ENCODE data around the gene SPDYE1.

SPDYE1 gene

DNA sequence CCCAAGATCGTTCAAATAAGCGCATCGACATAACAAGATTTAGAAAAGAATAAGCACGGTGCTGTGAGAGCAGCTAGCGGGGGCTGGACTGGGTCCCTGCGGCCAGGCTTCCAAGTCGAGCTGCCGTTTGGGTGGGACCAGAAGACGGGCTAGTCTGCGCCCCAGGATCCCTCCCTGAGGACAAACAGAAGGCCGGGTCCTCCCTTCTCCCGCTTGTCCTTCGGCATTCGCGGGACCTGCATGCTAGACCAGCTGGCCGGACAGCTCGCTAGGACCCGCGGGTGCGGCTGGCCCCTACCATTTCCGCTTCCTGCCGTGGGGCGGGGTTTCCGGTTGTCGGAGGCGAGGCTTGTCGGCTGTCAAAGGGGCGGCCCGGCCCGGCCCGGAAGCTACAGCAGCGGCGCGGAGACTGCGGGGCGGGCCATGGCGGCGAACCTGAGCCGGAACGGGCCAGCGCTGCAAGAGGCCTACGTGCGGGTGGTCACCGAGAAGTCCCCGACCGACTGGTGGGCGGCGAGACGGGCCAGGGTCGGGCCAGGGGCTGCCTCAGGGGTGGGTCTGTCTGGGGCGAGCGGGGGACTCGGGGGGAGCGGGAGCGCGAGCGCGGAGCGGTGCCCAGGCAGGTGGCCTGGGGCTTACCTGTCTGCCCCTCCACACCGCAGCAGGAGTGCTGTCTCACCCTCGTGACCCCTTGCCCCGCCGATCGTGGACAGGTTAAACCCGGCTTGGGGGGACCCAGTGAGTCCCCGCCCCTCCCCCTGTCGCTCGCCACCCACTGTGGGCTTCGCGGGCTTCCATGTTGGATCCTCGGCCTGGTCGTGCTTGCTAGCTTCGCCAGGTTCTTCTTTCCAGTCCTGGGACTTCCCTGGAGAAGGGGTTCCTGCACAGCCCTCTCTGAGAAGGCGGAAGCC, 46.9 kb downstream of the SPDYE1 start, which contains the start of gene DBNL:
Gene DBNL, plus strand, starts transcription at position 388 of the 911 bp plus-strand sequence. Its CDS starts 36 bp downstream, at position 424.
- DNase-seq = peak; percentile 92

DNA sequence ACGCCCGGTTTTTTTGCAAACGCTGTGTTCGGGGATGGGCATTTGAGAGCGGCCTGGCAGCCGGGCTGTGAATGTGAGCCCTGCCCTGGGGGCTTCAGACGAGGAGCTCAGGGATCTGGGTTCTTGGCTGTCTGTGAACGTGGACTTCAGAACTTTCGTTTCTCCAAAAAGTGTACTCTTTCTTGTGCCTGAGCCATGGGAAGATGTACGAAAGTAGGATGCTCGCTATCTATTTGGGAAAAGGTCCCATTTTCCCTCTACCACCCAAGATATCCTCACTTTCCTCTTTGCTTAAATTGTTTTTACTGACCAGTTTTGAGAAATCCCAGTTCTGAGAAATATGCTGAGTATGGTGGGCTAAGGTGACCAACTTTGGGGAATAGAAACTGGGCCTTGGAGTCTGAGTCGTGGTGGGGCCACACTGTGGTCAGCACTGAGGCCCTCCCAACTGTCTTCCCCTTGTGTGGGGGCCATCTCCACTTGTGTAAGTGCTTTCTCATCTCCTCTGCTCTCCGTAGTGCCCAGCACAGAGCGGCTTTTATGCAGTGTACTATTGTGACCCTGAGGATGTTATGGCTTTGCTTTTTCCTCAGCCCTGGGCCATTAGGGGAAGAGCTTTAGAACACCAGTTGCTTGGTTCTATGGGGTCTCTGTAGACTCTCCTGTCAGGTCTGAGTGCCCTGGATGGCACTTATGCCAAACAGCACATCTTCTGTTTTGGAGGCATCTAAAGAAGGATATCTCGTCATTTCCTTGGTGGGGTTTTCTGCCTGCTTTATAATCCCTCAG, 47.7 kb downstream of the SPDYE1 start:
- no peak for DNase-seq

DNA sequence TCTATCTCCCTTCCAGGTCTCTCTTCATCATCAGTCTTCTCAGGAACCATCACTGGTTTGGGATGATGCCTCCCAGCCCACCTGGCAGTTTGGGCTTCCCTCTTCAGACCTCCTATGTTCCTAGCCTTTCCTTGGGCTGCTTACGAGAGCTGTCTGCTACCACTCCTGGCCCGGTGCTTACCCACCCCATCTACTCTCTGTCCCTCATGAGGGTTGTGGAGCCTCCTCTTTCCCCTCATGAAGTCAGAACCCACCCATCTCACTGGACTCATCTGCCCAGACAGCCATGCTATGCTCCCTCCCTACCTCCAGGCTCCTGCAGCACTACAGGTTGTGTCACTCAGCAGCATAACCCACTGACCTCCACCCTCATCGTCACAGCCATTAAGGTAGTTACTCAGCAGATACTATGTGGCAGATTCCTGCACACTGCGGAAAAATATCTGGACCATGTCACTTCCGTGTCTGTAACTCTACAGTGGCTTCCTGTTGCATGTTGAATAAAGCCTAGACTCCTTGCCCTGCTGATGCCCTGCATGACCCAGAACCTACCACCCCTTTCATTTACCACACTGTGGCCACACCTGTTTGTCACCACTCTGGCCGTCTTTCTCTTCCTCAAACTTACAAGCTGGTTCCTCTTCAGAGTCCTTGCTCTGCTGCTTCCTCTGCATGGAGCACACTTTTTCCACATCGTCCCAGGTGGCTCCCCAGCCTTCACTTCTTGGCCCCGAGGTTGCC, 48.8 kb downstream of the SPDYE1 start:
- DNase-seq = no peak

DNA sequence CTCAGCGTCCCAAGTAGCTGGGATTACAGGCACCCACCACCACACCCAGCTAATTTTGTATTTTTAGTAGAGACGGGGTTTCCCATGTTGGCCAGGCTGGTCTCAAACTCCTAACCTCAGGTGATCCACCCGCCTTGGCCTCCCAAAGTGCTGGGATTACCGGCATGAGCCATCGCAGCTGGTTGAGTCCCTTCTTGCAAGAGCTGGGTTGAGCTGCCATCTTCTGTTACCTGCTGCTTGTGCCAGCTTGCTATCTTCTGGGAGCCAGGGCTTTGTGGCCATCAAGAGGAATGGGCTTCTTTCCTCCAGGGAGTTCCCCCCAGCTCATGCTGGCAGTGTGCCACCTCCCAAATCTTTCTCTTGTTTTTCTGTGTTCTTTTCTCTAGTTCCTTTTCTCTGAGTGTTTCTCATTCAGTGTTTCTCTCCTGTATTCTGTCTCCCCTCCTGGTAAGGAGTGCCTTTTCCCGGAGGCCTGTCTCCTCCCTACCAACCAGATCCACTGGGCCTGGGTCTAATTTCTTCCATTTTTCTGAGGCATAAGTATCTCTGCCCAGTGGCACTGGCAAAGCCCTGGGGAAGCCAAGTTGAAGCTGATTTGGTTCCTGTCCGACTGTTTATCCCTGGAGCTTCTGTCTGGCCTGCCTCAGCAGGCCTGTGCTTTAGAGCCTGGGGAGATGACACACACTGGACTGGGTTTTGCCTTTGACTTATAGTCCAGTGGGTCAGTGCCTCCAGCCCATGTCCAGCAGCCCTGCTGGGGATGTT, 50.5 kb downstream of the SPDYE1 start:
- DNase-seq = no peak

DNA sequence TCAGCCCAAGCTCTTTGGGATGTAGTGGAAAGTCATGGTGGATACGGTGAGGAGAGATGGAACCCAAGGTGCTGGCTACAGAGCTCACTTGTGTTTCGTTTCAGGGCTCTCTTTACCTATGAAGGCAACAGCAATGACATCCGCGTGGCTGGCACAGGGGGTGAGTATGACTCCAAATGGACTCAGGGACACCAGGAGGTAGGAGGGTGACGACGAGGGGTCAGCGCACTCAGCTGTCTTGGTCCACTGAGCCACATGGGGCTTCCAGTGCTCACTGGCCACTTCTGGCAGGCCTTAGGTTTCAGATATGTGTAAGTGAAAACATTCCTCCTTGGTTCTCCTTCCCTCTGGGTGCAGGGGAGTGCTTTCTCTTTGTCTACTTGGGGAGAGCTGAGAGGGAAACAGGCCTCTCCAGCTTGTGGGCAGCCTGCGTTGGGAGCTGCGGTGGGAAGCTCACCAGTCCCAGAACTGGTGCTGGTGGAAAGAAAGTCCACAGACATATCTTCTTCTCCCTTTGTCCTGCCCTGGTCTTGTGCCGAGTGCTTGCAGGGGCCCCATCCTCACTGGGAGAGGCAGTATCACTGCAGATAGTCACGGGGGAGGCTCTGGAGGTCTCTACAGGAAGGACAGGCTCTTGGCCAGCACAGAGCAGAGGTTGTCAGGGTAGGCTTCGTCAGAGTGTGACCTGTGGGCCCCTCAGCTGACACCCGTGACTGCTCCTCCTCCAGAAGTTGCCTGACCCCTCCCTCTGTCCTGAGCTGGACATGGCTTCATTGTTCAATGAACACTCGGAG, 52.6 kb downstream of the SPDYE1 start:
- DNase-seq = no peak

DNA sequence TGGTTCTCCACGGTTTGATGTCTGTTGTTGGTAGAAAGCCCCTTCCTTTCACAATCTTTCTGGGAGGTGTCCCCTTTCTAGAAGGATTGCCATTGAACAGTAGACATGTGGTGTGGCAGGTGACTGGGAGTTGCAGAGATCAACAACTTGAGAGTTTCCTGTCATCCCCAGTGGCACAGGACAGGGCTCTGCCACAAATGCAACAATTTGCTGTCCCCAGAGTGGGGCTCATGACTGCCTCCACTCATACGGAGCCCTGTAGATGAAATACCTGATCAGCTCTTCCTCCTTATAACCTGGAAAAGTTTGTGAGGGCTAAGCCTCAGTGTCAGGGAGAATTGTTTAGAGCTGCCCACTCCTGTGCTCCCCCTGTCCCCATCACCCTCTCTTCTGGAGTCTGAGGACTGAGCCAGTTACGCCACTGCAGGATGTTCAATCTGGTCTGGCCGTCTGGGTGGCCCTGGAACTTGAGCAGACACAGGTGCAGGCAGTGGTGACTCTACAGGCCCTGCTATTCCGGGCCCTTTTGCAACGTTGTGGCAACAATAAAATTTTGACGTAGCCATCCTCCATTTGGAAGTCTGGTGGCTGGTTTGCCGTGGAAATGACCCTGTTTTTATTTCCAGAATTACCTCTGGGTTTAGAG, 53.3 kb downstream of the SPDYE1 start:
- DNase-seq = no peak

DNA sequence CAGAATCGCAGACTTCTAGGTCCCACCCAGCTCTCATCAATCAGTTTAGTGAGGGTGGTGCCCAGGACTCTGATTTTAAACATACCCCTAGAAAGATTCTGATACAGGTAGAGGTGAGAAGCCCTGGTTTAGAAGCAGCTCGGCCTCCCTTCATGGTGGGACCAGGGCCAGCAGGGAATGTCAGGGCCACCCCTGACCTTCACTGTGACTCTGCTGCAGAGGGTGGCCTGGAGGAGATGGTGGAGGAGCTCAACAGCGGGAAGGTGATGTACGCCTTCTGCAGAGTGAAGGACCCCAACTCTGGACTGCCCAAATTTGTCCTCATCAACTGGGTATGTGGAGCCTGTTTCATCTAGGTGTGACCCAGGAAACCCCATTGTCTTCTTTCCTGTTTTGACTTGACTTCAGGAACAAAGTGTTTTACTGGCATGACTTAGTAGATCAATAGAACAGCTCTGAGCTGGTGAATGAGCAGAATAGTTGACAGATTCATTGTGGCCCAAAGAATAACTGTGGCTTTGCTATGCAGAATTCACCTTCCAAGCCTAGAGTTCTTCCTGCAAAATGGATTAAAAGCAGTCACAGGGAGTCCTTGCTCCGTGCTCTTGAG, 54.0 kb downstream of the SPDYE1 start:
- DNase-seq = no peak

DNA sequence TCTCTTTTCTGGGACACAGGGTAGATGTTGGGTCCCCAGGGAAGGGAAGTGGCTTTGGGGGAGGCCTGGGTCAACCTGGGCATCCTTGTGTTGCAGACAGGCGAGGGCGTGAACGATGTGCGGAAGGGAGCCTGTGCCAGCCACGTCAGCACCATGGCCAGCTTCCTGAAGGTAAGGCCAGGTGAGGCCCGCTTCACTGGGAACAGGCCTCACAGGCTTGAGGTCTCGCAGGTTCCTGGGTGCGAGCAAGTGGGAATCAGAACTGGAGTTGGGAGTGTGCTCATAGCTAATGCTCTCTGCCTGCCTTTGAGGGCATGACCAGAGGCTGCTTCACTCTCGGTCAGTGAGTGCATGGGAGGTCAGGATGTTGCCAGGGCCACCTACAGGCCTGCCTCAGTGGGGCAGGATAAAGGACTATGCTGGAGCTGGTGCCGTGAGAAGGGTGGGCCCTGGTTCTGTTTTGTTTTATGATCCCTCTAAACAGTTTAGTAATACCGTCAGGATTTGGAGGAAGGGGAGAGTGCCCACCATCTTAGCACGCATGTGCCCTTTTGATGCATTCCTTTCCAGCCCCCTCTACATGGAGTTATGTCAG, 55.2 kb downstream of the SPDYE1 start:
- DNase-seq = no peak

DNA sequence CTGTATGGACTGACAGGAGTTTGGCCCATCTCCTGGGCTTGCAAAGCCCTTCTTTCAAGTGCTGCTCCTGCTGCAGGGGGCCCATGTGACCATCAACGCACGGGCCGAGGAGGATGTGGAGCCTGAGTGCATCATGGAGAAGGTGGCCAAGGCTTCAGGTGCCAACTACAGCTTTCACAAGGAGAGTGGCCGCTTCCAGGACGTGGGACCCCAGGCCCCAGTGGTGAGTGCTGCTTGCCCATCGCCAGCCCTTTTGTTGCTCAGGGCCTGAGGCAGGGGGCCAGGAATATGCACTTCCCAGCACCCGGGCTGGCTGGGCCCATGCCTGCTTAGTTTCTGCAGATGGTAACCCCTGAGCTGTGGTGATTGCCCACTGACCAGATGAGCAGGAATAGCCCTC, 59.0 kb downstream of the SPDYE1 start:
- DNase-seq = no peak

DNA sequence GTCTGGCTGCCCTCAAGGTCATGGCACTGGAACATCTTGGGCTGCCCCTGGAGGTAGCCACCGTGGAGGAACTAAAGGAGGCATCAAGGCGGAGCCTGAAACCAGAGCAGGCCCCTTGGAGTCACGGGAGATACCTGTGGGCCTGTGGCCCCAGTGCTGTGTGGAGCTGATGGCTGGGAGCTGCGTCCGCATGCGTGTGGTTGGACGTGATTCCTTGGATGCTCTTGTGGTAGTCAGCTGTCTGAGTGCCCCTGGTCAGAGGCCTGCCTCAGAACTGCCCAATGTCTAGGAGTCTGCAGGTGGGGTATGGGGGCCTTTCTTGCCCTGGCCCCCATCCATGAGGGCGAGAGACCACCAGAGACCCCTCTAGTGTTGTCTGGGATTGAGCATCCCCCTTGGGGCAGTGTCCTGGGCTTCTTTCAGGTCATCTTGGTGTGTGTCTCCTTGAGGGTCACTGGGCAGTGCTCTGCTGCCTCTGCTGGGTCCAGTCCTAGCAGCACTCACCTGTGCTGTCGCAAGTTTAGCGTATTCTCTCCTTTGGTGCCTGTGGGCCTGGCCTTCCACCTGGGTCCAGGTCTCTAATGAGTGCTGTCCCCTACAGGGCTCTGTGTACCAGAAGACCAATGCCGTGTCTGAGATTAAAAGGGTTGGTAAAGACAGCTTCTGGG, 59.6 kb downstream of the SPDYE1 start:
- no peak for DNase-seq

DNA sequence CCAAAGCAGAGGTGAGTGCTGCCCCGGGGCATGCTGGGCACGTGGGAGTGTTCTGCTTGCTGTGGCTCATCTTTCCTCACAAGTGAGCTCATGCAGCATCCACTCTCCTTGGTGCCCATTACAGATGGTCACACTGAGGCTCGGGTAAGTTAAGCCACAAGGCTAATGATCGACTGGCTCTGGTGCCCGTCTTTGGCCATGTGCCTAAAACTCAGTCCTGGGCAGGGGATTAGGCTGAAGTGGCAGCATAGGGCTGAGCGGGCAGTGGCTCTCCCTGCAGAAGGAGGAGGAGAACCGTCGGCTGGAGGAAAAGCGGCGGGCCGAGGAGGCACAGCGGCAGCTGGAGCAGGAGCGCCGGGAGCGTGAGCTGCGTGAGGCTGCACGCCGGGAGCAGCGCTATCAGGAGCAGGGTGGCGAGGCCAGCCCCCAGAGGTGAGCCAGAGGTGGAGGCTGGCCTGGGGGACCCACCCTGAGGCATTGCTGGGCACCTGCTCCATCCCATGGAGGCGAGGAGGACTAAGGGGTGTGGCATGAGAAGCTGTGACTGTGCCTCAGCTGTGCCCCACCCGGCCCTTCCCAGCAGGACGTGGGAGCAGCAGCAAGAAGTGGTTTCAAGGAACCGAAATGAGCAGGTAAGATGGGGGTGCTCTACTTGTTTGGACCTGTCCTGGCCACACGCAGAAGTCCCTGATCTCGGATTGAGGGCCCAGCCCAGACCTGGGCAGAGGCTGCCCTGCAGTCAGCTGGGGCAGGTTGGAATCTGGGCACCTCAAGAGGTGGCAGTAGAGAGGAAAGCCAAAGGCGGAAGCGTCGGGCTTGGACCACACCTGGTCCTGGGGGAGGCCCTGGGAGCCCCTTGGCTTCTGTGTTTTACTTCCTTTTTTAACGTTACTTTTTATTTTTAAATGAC, 60.4 kb downstream of the SPDYE1 start:
- no peak for DNase-seq

DNA sequence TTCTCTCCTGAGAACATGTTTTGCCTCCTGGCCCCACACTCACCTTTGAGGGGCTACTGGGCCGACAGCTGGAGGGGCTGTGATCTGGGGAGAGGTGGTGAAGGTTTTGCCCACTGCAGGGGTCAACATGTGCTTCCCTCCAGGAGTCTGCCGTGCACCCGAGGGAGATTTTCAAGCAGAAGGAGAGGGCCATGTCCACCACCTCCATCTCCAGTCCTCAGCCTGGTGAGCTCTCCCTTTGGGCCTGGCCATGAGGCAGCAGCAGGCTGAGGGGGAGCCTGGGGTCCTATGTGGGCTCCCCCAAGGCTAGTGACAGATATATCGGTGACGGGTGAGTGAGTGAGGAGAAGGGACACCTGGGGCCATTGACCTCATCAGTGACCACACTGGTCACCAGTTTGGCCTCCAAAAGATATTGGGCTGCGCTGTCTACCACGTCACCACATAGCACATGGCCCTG, 61.1 kb downstream of the SPDYE1 start:
- no peak for DNase-seq

DNA sequence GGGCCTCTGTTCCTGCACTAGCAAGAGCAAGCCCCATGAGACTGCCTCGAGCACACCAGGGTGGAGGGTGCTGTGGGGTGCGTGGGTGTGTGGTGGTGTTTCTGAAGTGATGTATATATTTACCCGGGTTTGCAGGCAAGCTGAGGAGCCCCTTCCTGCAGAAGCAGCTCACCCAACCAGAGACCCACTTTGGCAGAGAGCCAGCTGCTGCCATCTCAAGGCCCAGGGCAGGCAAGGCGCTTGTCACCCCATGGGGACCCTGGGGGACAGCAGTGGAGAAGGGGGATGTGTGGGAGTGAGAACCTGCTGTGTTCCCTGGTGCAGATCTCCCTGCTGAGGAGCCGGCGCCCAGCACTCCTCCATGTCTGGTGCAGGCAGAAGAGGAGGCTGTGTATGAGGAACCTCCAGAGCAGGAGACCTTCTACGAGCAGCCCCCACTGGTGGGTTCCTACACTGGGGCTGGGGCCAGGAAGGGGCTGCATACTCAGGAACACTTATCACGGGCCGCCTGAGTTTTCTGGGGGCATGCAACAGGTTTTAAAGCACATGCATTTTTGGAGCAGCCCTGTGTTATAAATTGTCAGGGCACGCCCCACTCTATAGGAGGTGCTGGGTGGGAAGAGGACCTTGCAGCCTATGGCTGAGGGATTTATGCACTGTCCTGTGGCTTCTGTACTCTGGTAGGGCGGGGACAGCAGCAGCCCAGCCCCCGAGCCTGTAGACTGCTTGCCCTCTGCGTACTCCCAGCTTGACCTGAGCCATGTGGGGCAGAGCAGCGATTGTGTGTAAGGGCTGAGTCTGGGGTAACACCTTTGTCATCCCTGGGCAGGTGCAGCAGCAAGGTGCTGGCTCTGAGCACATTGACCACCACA, 61.8 kb downstream of the SPDYE1 start:
- no peak for DNase-seq
